DMS79 treated with DMSO at 0.1 percent for 48 hours (cell line): ENCODE results near the gene ERF.

Experiments
- DNase-seq: peaks from one replicate; lab custom pipeline; 2025; lab: John Stamatoyannopoulos, UW

ERF gene

GRCh38 chr19:42287017-42287826 lies 32.3 kb upstream of the ERF start:
- no peak for DNase-seq

GRCh38 chr19:42286349-42287016 lies 31.6 kb upstream of the ERF start:
- peak; percentile 46 for DNase-seq

GRCh38 chr19:42285988-42286348 lies 31.0 kb upstream of the ERF start:
- DNase-seq: no peak

GRCh38 chr19:42285541-42285941 lies 30.6 kb upstream of the ERF start:
- no peak for DNase-seq

GRCh38 chr19:42284591-42285341 lies 29.8 kb upstream of the ERF start:
- peak; percentile 62 for DNase-seq

GRCh38 chr19:42284066-42284501 lies 29.2 kb upstream of the ERF start:
- DNase-seq: peak; percentile 68

- peak; percentile 84 for DNase-seq
These were observed 28.5 kb upstream of the ERF start for GRCh38 chr19:42283188-42284065.

GRCh38 chr19:42282819-42283187 lies 27.9 kb upstream of the ERF start:
- DNase-seq: no peak

GRCh38 chr19:42281827-42282762 lies 27.2 kb upstream of the ERF start:
- DNase-seq: peak; percentile 16

GRCh38 chr19:42281146-42281826 lies 26.4 kb upstream of the ERF start:
- peak; percentile 21 for DNase-seq

GRCh38 chr19:42280815-42281145 lies 25.9 kb upstream of the ERF start:
- DNase-seq: peak; percentile 62

GRCh38 chr19:42279902-42280814 lies 25.2 kb upstream of the ERF start:
- peak; percentile 91 for DNase-seq

- DNase-seq: no peak
These were observed 24.4 kb upstream of the ERF start for GRCh38 chr19:42279155-42279901.

- DNase-seq: no peak
These were observed 23.7 kb upstream of the ERF start for GRCh38 chr19:42278452-42279154.

- no peak for DNase-seq
These were observed 23.0 kb upstream of the ERF start for GRCh38 chr19:42277821-42278451.

GRCh38 chr19:42276821-42277220 lies 21.9 kb upstream of the ERF start:
- DNase-seq: no peak

GRCh38 chr19:42276284-42276683 lies 21.4 kb upstream of the ERF start:
- no peak for DNase-seq
